ACHN (cell line): ENCODE measurements around the gene BICD1.
"Not testable (repeated sequence)": the region's sequence is repeated elsewhere in the genome, so short reads cannot be mapped to it uniquely, and the experiment has no call there.

Experiments used
- DNase-seq: peaks from one replicate; pipeline ENCODE4 v3.0.0-alpha.2; 2015
- in situ Hi-C: cut with HindIII; loops from 2 replicates; pipeline ENCODE4 v1.10.0; 2017; ENCODE audit warnings: low sequenced_read_pairs, low pct_ligation_motif_present, low pct_unique_long_range_greater_than_20kb

Gene BICD1

DNA sequence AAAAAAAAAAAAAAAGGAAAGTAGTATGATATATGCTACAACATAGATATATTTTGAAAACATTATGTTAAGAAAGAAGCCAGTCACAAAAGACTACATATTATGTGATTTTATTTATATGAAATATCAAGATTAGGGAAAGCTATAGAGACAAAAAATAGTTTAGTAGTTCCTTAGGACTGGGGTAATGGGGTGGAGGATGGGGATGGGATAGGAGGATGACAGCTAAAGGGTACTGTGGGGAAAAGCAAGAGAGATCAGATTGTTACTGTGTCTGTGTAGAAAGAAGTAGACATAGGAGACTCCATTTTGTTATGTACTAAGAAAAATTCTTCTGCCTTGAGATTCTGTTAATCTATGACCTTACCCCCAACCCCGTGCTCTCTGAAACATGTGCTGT is 7.4 kb upstream of the BICD1 start:
- DNase-seq, in situ Hi-C loops: not testable (repeated sequence)

DNA sequence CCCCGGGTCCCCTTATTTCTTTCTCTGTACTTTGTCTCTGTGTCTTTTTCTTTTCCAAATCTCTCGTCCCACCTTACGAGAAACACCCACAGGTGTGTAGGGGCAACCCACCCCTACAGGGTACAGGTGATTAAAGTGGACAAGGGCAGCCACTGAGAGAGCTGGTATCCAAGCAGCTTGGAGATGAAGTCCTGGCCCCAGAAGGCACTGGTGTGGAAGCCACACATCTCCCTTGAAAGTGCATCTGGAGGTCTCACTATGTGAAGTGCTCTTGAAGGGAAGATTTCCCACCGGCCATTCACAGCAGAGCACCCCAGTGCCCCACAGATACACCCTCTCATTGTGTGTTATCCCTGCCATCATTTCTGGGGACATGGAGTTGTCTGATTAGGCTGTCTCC is 6.3 kb upstream of the BICD1 start:
- in situ Hi-C loops = no loop called here

DNA sequence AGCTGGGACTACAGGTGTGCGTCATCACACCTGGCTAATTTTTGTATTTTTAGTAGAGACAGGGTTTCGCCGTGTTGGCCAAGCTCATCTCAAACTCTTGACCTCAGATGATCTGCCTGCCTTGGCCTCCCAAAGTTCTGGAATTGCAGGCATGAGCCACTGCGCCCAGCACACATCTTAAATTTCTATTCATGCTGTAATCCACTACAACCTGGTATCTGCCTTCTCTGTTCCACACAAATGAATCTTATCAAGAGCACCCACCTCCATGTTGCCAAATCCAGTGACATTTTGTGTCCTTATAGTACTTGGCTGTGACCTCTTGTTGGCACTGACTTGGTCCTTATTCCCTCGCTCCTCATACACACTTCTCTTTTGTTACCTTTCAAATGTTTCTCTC is 5.8 kb upstream of the BICD1 start:
- DNase-seq = no peak
- in situ Hi-C loops = no loop called here

More for the DNA sequence above, 6.3 kb upstream of the BICD1 start:
- DNase-seq = no peak

DNA sequence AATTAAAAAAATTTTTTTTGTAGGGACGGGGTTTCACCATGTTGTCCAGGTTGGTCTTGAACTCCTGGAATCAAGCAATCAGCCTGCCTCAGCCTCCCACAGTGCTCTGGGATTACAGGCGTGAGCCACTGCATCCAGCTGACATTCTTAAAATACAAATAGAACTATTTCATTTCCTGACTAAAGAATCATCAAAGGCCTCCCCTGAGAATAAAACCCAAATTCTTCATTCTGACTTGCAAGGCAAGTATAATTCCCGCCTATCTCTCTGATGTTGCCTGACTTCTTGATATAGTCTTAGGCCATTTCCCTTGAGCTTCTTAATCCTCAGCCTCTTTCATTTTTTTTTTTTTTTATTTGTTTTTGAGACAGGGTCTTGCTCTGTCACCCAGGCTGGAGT is 4.4 kb upstream of the BICD1 start:
- DNase-seq = no peak
- in situ Hi-C loops = no loop called here

DNA sequence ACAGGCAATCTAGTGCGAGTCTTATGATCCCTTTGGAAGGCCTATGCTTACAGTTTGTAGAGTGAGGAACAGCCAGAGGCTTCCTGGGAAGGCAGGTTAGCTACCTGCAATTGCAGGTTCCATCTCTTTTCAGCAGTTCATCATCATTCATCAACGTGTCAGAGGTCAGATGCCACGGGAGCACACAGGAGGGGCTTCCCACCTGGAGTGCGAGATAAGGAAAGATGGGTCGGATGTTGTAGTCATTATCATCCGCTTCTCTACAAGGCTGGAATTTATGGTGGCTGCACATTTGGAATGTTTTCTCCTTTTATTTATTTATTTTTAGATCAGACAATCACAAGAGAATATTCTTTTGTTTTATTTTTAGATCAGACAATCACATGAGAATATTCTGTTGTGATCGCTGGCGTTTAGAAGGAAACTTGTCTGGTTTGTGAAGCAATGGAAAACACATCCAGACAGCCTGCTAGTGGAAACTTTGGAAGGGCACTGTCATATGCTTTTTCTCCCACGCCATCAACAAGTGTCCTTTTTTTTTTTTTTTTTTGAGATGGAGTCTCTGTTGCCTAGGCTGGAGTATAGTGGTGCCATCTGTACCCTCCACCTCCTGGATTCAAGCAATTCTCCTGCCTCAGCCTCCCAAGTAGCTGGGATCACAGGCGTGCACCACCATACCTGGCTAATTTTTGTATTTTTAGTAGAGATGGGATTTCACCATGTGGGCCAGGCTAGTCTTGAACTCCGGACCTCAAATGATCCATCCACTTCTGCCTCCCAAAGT is 1.9 kb upstream of the BICD1 start:
- in situ Hi-C loops = no loop called here
- DNase-seq = no peak

DNA sequence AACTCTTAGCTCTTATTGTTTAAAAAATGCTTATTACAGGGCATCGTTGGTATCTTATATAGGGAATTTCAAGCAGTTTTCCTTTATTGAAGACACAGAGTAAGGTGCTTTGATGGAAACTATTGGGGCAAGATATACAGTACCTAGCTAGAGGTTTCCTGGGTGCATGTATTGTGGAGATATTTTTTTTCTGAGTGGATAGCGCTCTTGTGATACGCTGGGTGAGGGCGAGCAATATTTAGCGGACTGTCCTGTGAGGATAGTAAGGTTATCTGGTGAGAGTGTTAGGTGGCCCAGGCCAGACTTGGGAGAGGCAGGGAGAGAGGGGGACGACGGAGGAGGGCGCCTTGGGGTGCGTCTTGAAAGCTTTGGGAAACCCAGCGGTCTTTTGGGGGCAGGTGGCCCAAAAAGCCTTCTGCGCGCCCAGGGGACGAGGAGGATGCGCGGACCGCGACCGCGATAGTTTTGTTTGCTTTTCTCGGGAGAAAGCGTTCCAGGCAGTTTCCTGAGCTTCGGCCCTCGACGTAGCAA is 596 bp upstream of the BICD1 start:
- in situ Hi-C loops = no loop called here

DNA sequence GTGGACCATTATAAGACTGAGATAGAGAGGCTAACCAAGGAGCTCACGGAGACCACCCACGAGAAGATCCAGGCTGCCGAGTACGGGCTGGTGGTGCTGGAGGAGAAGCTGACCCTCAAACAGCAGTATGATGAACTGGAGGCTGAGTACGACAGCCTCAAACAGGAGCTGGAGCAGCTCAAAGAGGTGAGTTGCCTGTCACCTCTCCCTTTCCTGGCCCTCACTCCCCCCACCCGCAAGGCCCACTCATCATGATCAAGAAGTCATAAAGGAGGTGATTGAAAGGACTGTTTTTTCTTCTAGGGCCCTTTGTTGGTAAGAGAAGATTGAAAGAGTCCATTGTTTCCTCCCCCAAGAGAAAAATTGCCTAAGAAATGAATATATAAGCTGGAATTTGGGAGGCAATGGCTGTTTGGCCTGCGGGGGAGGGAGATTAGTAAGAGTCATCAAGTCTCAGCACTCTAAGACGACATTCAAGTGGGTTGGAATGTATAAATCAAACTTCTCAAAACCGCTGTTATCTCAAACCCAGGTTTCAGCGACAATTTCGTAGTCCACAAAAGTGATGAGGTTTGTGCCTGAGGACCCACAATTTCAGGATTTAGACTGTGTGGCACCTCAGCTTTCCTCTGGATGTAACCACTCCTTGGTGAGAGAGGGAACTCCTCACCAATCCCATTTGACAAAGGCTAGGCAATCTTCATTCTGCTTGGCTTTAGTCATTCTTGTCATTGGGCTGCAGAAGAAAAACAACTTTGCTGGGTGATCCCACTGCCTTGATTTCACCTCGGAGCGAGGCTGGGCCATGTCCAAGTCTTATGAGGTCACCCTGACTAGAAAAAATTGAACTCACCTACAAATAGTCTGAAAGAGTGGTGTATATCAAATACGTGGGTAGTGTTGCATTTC is 966 bp downstream of the BICD1 start:
- peak; percentile 79 for DNase-seq
- in situ Hi-C loops = no loop called here

More for the DNA sequence above, 596 bp upstream of the BICD1 start:
- no peak for DNase-seq

DNA sequence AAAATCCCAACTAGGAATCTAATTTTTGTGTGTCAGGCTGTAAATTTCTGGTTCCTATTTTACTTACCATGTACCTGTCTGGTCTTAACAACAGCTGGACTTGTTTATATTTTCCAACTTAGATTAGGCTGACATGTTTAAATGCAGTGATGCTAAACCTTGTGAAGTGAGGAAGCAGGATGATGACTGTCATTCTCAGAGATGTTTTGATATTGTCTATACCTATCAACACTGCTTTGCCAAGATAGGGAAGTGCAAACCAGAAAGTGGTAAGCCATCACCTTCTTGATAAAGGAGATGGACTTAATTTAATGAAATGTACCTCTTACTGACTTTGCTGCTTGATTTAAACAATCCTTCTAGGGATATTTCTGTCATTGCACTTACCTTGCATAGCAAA is 2.1 kb downstream of the BICD1 start:
- no peak for DNase-seq
- in situ Hi-C loops = no loop called here

DNA sequence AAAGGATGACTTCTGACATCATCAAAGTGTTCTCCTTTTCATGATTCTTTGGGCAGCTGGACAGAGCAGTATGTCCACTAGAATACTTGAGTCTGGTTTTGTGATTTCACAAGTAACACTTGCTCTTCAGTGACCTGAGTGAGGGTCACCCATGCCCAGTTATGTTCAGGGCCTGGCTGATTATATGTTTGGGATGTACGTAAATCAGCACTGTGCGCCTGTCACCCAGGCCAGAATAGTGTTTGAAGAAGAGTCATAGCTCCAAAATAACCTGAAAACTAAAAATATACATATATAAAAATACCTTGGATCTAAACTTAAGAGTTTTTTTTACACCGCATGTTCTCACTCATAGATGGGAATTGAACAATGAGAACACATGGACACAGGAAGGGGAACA is 3.8 kb downstream of the BICD1 start:
- no peak for DNase-seq
- in situ Hi-C loops = no loop called here

DNA sequence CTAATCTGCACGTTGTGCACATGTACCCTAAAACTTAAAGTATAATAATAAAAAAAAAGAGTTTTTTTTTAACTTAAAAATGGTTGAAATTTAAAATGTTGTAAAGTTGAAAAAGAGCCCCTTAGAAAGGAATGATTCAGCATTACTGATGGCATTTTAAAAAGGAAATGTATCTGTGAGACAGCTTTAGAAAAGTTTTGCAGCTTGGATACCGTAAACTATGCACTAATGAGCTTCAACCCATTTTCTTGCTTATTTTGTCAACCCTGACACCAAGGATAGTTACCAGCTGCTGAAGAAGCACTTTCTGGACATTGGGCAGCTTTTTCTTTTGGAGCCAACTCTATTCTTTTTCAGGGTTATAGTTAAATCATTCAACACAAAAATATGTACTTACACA is 4.3 kb downstream of the BICD1 start:
- DNase-seq = no peak
- in situ Hi-C loops = no loop called here

DNA sequence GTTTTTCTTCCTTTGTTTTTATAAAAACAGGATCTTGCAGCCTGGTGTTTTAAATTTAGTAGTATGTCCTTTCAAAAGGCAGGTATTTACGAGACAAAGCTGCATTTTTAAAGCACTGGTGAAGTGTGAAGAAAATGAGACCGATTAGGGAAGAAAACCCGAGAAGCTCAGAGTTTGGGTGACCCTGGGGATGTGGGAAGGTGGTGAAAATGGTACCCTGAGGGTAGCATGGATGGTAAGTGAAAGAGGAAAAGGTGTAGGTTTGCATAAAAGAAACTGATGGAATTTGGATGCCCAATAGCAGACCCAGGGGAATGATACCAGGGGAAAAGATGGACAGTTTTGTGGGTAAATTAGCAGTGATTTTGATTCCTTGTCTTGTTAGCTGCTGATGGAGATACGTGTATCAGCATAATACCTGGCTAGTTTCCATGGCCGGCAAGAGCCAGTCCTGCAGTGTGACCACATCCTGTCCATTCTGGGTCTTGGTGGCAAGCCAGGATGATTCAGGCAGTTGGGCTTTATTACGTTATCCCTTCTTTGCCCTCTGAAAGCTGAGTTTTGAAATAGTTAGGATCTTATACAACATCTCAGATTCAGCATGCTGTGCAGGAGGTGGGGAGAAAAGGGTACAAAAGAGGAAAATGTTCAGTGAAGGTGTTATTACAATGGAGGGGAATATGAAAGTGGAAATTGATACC is 8.9 kb downstream of the BICD1 start:
- in situ Hi-C loops = no loop called here
- DNase-seq = peak; percentile 100

DNA sequence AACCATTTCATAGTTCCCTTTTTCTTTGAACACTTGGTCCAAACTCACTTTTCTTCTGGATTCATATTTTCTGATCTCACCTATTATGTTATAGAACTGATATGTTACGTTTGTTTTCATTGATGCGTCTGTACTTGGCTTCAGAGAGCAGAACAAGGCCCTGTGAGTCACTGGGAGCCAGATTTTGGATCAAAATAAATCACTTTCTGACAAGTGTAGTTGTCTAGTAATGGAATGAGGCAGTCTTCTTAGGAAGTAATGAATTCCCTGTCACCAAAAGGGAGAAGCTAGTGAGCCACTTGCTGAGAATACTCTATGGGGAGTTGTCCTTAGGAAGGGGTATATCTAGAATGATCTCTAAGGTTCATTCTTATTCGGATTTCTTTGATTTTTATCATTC is 10.2 kb downstream of the BICD1 start:
- peak; percentile 25 for DNase-seq
- in situ Hi-C loops = no loop called here

DNA sequence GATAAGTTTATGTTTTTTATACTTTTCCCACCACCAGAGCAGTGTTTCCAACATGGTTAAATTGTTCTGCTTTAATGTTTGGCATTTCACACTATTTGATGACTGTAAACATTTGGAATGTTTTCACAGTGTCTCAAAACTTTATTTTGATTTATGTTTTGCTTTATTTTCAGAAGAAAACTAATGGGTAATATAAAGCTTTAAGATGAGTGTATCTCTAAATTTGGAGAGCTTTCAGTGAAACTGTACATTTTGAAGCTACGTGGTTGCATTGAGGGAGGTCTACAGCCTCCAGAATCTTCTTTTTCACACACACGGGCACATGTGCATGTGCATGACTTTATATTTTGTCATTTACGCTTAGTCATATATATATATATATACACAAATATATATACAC is 10.7 kb downstream of the BICD1 start:
- in situ Hi-C loops = no loop called here

DNA sequence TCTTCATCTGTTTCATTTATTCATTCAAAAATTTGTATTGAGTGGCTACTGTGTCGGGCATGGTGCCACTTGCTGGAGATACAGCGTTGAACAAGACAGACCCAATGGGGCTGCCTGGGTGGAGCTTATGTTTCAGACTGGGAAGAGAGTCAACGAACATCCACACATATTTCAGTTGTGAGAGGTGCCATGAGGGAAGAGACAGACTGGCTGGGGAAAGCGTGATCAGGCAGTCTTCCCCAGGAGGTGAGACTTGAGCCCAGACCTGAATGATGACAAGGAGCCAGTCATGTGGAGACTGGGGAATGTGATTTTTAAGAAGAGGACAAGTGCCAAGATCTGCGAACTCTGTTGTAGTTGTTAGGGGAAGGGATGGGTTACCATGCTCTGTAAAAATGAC is 12.2 kb downstream of the BICD1 start:
- no peak for DNase-seq
- in situ Hi-C loops = no loop called here

More for the DNA sequence above, 10.7 kb downstream of the BICD1 start:
- no peak for DNase-seq

DNA sequence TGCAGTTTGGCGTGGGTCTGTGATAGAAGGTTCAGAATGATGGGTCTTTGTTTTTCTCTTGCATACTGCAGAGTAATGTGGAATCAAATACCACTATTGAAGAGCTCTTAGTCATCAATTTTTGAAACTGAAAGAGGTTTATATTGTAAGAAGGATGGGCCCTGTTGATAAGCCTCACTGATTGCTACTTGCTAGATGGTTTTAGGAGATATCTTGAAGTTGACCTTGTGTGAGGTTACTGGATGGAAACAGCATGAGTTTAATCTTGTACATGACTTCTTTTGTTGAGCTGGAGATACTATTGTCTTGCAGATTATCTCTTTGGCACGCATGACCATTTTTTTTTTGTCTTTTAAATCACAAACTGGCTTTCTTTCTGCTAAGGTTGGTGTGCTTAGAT is 13.8 kb downstream of the BICD1 start:
- DNase-seq = peak; percentile 31
- in situ Hi-C loops = no loop called here

DNA sequence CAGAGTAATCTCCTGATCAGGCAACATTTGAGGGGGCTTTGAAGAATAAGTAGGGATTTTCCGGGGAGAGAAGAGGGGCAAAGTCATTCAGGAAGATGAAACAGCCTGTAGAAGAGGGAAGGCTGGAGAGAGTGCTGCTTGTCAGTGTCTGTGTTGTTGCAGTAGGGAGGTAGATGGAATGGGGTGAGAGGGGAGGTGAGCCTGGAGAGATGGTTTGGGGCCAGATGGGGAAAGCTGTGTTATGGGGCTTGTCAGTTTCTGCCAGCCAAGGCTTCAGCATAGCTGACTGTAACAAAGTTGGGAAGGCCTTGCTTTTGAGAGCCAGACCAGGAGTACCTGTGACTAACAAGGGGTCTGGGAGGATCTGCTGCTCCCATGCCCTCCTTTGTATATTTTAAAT is 18.0 kb downstream of the BICD1 start:
- DNase-seq = no peak

DNA sequence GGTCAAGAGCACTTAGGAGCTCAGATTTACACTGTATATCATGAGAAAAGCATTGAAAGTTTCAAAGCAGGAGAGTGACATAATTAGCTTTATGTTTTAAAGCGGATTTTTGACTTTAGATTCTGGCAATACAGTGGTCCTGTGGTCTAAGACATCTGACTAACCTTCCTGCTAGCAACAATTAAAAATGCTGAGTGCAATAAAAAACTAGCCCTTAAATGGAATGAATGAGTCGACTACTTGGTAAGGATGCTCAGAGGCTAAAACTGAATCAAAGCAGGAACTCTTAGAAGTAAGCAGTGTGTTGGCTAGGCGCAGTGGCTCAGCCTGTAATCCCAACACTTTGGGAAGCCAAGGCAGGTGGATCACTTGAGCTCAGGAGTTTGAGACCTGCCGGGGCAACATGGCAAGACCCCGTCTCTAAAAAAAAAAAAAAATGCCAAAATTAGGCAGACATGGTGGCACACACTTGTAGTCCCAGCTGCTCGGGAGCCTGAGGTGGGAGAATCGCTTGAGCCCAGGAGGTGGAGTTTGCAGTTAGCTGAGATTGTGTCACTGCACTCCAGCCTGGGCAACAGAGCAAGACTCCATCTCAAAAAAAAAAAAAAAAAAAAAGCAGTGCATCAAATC is 18.9 kb downstream of the BICD1 start:
- in situ Hi-C loops = no loop called here
- DNase-seq = no peak

More for the DNA sequence above, 18.0 kb downstream of the BICD1 start:
- in situ Hi-C loops = no loop called here

DNA sequence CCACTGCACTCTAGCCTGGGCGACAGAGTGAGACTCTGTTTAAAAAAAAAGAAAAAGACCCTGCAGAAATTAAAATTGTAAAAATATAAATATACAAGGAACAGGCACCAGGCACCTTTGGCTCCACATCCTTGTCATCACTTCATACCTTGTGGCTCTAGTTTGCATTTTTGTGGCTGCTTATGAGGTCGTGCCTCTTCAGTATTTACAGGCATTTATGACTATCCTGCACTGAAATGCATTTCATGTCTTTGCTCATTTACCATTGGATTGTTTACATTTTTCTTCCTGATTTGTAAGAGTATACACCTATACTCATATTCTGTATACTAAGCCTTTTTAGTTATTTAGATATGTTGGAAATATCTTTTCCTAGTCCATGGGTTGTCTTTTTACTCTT is 20.1 kb downstream of the BICD1 start:
- in situ Hi-C loops = no loop called here
- DNase-seq = peak; percentile 73
